ENCODE results near the gene MOB3B.

DNA sequence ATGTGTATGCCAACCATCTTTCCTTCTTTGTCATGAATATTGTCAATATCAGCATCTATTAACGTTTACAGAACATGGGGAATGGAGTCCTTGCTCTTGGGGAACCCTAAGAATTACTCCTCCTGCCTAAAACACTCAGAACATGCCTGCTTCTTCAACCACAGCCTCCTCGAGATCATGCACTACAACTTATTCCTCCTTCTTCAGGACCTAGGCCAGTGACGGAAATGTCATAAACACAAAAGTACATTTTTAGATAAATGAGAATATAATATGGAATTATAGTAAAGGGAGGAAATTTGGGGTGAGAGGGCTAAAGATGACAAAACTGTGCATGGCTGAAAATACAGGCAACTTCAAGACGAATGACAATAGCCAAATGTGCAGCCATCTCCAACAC lies 8.6 kb downstream of the MOB3B start:
- TF ChIP-seq CTCF (IDR thresholded peaks at IDR 0.05) (no peak), POLR2A (IDR thresholded peaks at IDR 0.05) (no peak)
